Ovary (tissue), 9 donors: ENCODE results near the gene AOAH. TPM values are rescaled to one million over a fixed set of nuclear protein-coding genes. Genes with fewer than 3 reads are reported as not detected.
"Not testable (repeated sequence)": the region's sequence is repeated elsewhere in the genome, so short reads cannot be mapped to it uniquely, and the experiment has no call there.

Experiments used
- DNase-seq, 5 donors: peaks; one replicate each; pipeline ENCODE4 v3.0.0-alpha.2; 2019 to 2020
- H3K27ac ChIP-seq, 2 donors: fragments of 200-600 bp; one replicate each; pipeline versions ENCODE4 v1.5.1 to v1.8.0; 2019 to 2022
- H3K27me3 ChIP-seq: fragments of 200-600 bp; one replicate; pipeline ENCODE4 v1.8.0; 2022
- H3K36me3 ChIP-seq: fragments of 200-600 bp; sonication (generic); one replicate; pipeline ENCODE4 v1.5.1; 2019
- H3K4me1 ChIP-seq: one replicate; pipeline ENCODE4 v1.8.1; 2013; ENCODE audit warnings: mild to moderate bottlenecking, moderate library complexity; ENCODE audit not compliant: insufficient read depth
- H3K4me3 ChIP-seq: fragments of 200-600 bp; sonication (generic); one replicate; pipeline ENCODE4 v1.5.1; 2017
- H3K9me3 ChIP-seq, 2 donors: fragments of 200-600 bp in 1 of 2; sonication (generic) in 1 of 2; one replicate each; pipeline versions ENCODE4 v1.5.1 to v1.8.1; 2013 to 2019; ENCODE audit warnings: mild to moderate bottlenecking in 1 of 2, moderate library complexity in 1 of 2
- CTCF ChIP-seq, 3 donors: fragments of 450-650 bp in 2 of 3; fragments of 200-600 bp in 1 of 3; IDR thresholded peaks; one replicate each; pipeline versions ENCODE4 v1.5.1 to v1.8.0; 2016 to 2022; ENCODE audit warnings: antibody characterized with exemption in 3 of 3, mild to moderate bottlenecking in 1 of 3
- EP300 ChIP-seq: sonication (generic); formaldehyde crosslinking; IDR thresholded peaks from one replicate; pipeline ENCODE4 v1.6.1; 2017; ENCODE audit warnings: antibody characterized with exemption
- POLR2A ChIP-seq: fragments of 450-650 bp; IDR thresholded peaks from one replicate; pipeline ENCODE4 v1.6.1; 2017; ENCODE audit warnings: antibody characterized with exemption, mild to moderate bottlenecking, moderate library complexity
- WGBS, 3 donors: extraction: QIAGEN DNeasy Blood & Tissue Kit in 1 of 3; methylation state at CpG; one replicate each; pipeline versions ENCODE4 v1.1.5 to v1.1.7; 2013 to 2017; 5-methylcytosine and 5-hydroxymethylcytosine counted together
- intact Hi-C, 4 donors: fragments of 100-400 bp; cut with DNase I; formaldehyde crosslinking; loops; one replicate each; pipeline versions ENCODE4 v1.11.0 to v1.15.1; 2022 to 2023
- polyA plus RNA-seq, 2 donors: library from polyadenylated mRNA; stranded (reverse); fragments of 200-250 nt in 1 of 2; fragments of 350-450 nt in 1 of 2; fragmentation: Illumina TruSeq in 1 of 2; extraction: RNeasy Lipid Tissue Mini Kit (QIAGEN cat#74804) in 1 of 2; gene quantifications; one replicate each; pipeline ENCODE4 v1.2.3, GENCODE V29; 2013 to 2014
- total RNA-seq, 7 donors: library from RNA; depleted of rRNA in 2 of 7; stranded (reverse); fragments of >200 nt in 2 of 7; fragmentation: NEBNext Ultra II Directional in 3 of 7; extraction: Animal tissue kit (Norgen Biotek cat#: 25700) in 3 of 7; gene quantifications; one replicate each; pipeline versions ENCODE4 v1.1.0 to v1.2.4, GENCODE V29; 2016 to 2023
- donor health status: DM: no; HTN: no; CAD: no; lungs with moderate emphysema.
- donor health status: DM: no; HTN: no; CAD: no.
- donor health status: Bipolar disorder and iron deficiency.
- donor health status: DM: yes; HTN: yes; CAD: no.
- donor health status: DM: no; HTN: no; CAD: no.
- donor health status: DM: yes; HTN: yes; CAD: no.

Gene AOAH
- total and polyA plus RNA-seq, 9 donors = 0.83 to 14.0 (median 4.8) TPM

DNA sequence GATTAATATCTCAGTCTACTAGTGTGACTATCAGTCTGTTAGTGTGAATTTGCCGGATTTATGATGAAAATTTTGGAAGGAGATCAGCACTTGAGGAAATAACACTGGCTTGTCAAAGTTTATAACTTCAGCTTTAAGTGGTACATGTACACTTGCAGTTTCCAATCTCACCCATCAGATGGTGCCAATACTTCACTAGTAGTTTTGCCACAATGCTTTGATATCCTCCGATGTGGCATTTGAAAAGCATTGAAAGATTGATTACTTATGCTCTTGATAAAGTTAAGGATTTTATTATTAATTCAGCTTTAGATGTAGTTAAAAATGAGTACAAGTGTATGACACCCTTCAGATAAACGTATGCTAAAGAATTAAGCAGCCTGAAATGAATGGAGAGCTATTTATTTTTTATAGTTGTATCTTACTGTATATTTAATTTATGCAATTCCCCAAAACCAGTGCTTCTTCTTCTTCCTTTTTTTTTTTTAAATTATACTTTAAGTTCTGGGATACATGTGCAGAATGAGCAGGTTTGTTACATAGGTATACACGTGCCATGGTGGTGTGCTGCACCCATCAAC, 236.4 kb downstream of the AOAH start:
- intact Hi-C loops = no loop called here
- no peaks in the 10 kb centered on the region for H3K9me3 ChIP-seq
- no peak overlapping the region for H3K27ac ChIP-seq
- no peaks in the 10 kb centered on the region for H3K4me1 ChIP-seq
- DNase-seq = no peak
- WGBS, 3 donors = 20 to 33% (median 24%) methylated on average over 4 of the region's 4 CpGs
- no peak overlapping the region for H3K4me3 ChIP-seq
- TF ChIP-seq POLR2A = no peak
- TF ChIP-seq CTCF (IDR thresholded peaks at IDR 0.05) = peak; percentile 14 to 58 (median 52)
- TF ChIP-seq EP300 = no peak
- H3K36me3 ChIP-seq = no peaks in the 10 kb centered on the region
- no peaks in the 10 kb centered on the region for H3K27me3 ChIP-seq

DNA sequence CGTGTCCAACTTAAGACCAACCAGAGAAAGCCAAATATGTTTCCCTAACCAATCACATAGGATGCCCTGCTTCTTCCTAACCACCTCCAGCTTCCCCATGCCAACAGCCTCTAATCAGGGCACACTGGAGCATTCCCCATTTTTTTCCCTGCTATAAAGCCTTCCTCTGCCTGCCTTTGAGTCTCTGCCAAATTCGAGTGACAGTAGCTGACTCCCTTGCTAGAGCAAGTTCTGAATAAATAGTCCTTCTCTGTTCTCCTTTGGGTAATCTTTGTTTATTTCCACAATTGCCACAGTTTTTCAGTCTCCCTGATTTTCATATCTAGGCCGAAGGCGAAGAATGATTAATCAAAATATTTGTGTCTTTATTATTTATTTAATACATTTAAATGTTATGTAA, 238.0 kb downstream of the AOAH start:
- no peaks in the 10 kb centered on the region for H3K36me3 ChIP-seq
- DNase-seq = no peak
- WGBS, 3 donors = 58 to 67% (median 63%) methylated on average over 4 of the region's 4 CpGs
- H3K9me3 ChIP-seq = no peaks in the 10 kb centered on the region
- no peaks in the 10 kb centered on the region for H3K4me1 ChIP-seq
- TF ChIP-seq CTCF (IDR thresholded peaks at IDR 0.05) = no peak
- no peak for TF ChIP-seq EP300
- no peak for TF ChIP-seq POLR2A
- no peaks in the 10 kb centered on the region for H3K27me3 ChIP-seq
- H3K4me3 ChIP-seq = no peak overlapping the region
- intact Hi-C loops = no loop called here
- no peak overlapping the region for H3K27ac ChIP-seq

DNA sequence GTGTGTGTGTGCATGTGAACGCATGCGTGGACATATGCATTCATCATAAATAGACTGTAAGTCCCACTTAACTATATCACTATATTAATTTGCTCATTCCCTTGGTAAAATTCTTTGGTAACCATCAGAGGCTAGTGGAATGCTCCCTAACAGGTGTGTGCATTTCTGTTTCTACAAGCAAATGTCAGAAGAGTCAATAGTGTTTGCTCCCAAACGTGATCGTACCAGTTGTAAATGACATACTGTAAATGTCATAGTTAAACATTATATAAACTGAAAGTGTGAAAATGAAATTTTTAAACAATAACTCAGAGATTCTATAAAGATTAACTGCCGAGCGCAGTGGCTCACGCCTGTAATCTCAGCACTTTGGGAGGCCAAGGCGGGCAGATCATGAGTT, 240.0 kb downstream of the AOAH start:
- no peak for DNase-seq
- H3K27me3 ChIP-seq = no peaks in the 10 kb centered on the region
- H3K4me3 ChIP-seq = no peak overlapping the region
- TF ChIP-seq EP300 (no peak), CTCF (IDR thresholded peaks at IDR 0.05) (no peak), POLR2A (no peak)
- no peaks in the 10 kb centered on the region for H3K36me3 ChIP-seq
- no peaks in the 10 kb centered on the region for H3K9me3 ChIP-seq
- WGBS, 3 donors = 74 to 83% (median 78%) methylated on average over 8 of the region's 8 CpGs
- intact Hi-C loops = no loop called here
- no peak overlapping the region for H3K27ac ChIP-seq
- no peaks in the 10 kb centered on the region for H3K4me1 ChIP-seq

DNA sequence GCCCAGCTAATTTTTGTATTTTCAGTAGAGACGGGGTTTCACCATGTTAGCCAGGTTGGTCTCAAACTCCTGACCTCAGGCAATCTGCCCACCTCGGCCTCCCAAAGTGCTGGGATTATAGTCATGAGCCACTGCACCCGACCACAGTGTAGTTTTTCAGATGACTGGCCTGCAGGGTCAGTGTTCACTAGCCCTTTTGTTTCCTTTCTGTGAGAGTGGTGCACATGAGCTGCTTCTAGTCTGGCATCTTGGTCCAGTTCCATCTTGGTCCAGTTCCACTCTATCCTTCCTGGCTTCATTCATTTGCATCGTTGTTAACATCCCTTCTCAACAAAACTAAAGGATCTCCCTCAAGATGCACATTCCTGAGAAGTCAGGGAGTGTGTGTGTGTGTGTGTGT, 240.4 kb downstream of the AOAH start:
- intact Hi-C loops, H3K27ac ChIP-seq: not testable (repeated sequence)
- WGBS, 3 donors = 62 to 71% (median 67%) methylated on average over 4 of the region's 4 CpGs

DNA sequence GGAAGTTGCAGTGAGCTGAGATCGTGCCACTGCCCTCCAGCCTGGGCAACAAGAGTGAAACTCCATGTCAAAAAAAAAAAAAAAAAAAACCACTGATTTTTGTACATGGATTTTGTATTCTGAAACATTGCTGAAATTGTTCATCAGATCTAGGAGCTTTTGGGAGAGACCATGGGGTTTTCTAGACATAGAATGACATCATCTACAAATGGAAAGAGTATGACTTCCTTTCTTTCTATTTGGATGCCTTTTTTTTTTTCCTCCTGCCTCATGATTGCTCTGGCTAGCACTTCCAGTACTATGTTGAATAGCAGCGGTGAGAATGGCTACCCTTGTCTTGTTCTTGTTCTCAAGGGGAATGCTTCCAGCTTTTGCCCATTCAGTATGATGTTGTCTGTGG, 245.5 kb downstream of the AOAH start:
- Histone ChIP-seq H3K27me3 (no peaks in the 10 kb centered on the region), H3K4me1 (no peaks in the 10 kb centered on the region), H3K4me3 (no peak overlapping the region), H3K36me3 (no peaks in the 10 kb centered on the region), H3K27ac (no peak overlapping the region), H3K9me3 (no peaks in the 10 kb centered on the region)
- WGBS, 3 donors = 90 to 96% (median 92%) methylated on average over 2 of the region's 2 CpGs
- no peak for TF ChIP-seq EP300
- no peak for TF ChIP-seq POLR2A
- TF ChIP-seq CTCF (IDR thresholded peaks at IDR 0.05) = no peak
- intact Hi-C loops = no loop called here
- DNase-seq = no peak

More for the DNA sequence above, 240.4 kb downstream of the AOAH start:
- not testable (repeated sequence) for H3K36me3 ChIP-seq, H3K4me3 ChIP-seq, H3K9me3 ChIP-seq, H3K4me1 ChIP-seq, H3K27me3 ChIP-seq, DNase-seq
